Measurements from ENCODE around the gene TTC34.

The TTC34 gene

DNA sequence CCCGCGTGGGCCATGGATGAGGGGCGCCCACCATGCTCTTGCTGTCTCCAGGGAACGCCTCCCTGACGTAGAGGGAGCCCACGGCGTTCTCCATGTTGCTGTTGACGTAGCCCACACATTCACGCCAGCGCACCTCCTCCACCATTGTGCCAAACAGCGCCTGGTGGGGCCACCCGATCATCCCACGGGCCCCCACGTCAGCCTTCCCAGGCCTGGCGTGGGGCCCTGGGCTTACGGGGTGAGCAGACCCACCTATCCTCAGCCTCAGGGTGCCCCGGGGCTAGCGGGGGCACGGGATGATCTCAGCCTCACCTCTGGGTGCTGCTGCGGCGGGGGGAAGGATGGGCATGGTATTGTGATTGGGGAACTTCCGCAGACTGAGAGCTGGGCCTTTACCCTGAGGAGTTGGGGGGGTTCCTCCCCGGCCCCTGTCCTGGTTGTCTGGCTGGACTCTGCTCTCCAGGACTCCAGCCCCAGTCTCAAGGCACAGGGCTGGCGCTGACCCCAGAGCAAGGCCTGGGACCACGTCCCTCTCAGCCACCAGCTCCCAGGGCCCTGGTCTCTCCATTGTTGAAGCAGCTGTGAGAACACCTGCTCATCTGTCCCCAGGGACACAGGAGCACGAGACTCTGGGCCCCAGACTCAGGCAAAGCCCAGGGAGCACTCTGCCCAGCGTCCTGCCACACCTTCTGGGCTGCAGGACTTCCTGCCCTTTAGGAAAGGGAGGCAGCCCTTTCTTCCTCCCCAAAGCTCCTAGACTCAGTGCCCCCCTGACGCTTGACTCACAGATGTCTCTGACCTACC, 204.8 kb downstream of the TTC34 start:
- TF ChIP-seq, protein P1, sequence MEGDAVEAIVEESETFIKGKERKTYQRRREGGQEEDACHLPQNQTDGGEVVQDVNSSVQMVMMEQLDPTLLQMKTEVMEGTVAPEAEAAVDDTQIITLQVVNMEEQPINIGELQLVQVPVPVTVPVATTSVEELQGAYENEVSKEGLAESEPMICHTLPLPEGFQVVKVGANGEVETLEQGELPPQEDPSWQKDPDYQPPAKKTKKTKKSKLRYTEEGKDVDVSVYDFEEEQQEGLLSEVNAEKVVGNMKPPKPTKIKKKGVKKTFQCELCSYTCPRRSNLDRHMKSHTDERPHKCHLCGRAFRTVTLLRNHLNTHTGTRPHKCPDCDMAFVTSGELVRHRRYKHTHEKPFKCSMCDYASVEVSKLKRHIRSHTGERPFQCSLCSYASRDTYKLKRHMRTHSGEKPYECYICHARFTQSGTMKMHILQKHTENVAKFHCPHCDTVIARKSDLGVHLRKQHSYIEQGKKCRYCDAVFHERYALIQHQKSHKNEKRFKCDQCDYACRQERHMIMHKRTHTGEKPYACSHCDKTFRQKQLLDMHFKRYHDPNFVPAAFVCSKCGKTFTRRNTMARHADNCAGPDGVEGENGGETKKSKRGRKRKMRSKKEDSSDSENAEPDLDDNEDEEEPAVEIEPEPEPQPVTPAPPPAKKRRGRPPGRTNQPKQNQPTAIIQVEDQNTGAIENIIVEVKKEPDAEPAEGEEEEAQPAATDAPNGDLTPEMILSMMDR (IDR thresholded peaks at IDR 0.05; ENCODE audit: control insufficient read depth, insufficient read depth, low read depth, low read length, missing control alignments) = no peak
- DNase-seq (ENCODE audit: low read depth) = no peak
- no peak overlapping the region for H3K4me3 ChIP-seq (ENCODE audit: control insufficient read depth, low read depth, low read length)

DNA sequence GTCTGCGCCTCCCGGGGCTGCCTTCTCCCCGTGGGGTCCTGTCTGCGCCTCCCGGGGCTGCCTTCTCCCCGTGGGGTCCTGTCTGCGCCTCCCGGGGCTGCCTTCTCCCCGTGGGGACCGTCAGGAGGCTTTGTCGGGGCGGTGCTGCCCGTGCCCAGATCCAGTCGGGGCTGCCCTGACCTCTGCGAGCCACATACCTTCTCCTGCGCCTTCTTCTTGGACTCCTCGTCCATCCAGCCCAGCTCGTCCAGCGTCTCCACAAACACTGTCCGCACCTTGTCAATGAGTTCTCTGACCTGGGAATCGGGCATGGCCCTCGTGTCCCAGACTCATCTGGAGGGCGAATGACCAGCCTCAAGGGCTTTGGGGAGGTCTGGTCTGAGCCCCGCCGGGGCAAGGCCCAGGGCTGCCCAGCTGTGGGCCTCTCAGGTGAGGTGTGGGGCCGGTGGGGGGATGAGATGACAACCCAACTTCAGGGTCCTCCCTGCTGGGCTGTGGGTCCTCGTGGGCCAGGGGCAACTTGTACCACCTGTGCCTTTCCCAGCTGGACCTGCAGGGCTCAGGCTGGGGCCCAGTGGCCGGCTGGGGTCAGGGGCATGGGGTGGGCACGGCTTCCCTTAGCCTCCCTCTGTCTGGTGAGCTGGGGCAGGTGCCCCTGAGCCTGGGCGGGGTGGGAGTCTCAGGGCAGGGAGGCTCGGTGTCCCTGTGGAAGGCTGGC, 205.5 kb downstream of the TTC34 start:
- TF ChIP-seq, protein P1 (IDR thresholded peaks at IDR 0.05; ENCODE audit: control insufficient read depth, insufficient read depth, low read depth, low read length, missing control alignments) = no peak

DNA sequence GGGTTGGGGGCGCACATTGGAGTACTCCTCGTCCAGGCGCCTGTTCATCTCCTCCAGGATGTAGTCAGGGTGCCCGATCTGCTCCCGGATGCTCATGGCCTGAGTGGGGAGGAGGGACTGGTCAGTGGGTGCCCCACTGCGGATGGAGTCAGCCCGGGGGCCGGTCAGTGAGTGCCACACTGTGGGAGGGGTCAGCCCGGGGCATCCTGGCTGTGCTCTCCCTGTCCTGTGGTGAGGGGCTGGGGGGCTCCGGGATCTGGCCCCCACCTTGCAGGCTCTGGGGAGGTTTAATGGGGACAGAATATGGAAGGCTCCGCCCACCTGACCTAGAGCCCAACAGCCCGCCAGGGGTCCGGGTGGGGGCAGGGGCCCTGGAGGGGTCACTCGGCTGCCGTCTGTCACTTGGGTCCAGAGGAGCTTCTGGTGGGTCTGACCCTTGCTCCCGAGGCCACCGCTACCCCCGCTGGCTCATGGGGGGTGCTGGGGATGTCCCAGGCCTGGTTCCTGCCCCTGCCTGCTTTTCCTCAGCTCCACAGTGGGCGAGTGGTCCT, 206.2 kb downstream of the TTC34 start:
- no peak for DNase-seq (ENCODE audit: low read depth)
- H3K4me3 ChIP-seq (ENCODE audit: control insufficient read depth, low read depth, low read length) = no peak overlapping the region
- TF ChIP-seq, protein P1 (IDR thresholded peaks at IDR 0.05; ENCODE audit: control insufficient read depth, insufficient read depth, low read depth, low read length, missing control alignments) = no peak

More for the DNA sequence above, 205.5 kb downstream of the TTC34 start:
- no peak overlapping the region for H3K4me3 ChIP-seq (ENCODE audit: control insufficient read depth, low read depth, low read length)
- DNase-seq (ENCODE audit: low read depth) = no peak

DNA sequence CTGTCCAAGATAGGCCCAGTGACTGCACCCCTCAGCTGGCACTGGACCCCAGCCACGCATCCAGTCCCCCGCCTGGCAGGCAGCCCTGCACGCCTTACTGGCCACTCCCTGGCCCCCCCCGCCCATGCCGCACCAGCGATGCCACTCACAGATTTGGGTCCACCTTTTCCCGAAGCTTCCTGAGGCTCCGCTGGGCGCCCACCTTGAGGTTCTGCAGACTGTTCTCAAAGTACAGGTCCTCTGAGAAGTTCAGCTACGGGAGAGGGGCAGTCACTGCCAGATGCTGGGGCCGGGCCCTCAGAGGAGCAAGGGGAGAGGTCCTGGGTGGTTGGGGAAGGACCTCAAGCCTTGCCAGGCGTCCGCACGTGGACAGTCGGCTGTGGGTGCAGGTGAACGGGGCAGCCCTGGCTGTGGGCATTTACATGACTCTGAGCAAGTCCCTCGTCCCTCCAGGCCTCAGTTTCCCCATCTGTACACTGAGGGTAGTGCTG, 206.8 kb downstream of the TTC34 start:
- no peak overlapping the region for H3K4me3 ChIP-seq (ENCODE audit: control insufficient read depth, low read depth, low read length)
- TF ChIP-seq, protein P1 (IDR thresholded peaks at IDR 0.05; ENCODE audit: control insufficient read depth, insufficient read depth, low read depth, low read length, missing control alignments) = no peak
- DNase-seq (ENCODE audit: low read depth) = no peak

DNA sequence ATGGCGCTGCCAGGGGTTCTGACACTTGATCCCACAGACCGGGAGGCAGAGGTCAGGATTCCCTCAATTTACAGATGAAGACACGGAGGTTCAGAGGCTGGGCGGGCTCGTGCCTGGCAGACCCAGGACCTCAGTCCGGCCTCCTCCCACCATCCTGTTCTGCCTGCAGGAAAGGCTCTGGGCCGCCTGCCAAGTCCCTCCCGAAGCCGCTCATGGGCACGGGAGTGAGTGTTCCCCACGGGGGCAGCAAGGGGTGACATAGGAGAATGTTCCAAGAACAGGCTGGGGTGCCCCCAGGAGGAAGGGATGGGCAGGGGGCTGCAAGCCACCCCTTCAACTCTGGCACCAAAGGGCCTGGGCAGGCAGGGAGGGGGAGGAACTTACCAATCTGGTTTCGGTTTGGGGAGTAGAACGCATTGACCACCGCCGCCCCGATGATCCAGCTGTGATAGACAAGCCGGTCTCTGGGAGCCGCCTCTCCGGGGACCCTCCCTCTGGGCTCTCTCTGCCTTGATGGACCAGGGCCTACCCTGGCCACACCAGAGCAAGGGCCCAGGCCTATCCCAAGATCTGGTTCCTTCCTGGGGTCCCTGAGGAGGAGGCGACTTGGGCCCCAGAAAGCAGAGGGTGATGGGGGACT, 207.4 kb downstream of the TTC34 start:
- TF ChIP-seq, protein P1 (IDR thresholded peaks at IDR 0.05; ENCODE audit: control insufficient read depth, insufficient read depth, low read depth, low read length, missing control alignments) = no peak
- H3K4me3 ChIP-seq (ENCODE audit: control insufficient read depth, low read depth, low read length) = no peak overlapping the region; the same call in 1 of the 2 replicates
- no peak for DNase-seq (ENCODE audit: low read depth)

DNA sequence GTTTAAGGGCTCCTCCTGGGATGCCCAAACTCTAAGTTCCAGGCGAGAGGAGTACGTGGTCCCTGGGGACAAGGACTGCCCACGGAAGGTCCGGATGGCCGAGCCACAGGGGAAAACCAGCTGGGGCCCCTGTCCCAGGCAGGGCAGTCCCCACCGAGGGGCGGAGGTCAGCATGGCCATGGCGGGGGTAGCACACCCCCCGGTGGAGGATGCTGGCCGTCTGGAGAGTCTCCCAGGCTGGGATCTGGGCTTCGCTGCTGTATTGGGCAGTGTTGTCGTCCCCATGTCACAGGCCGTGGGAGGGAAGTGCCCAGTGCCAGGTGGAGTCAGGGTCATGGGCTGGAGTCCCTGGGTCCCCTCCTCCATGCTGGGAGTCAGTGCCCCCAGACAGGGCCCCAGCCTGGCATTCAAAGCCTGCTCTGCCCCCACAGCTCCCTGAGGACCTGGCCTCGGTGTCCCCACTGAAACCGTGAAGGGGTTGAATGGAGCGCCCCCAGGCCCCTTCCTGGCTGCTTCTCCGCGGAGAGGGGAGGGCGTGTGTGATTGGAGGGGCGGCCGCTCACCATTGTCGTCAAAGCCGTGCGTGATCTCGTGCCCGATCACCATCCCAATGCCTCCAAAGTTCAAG, 208.1 kb downstream of the TTC34 start:
- TF ChIP-seq, protein P1 (IDR thresholded peaks at IDR 0.05; ENCODE audit: control insufficient read depth, insufficient read depth, low read depth, low read length, missing control alignments) = no peak
- no peak for DNase-seq (ENCODE audit: low read depth)
- no peak overlapping the region for H3K4me3 ChIP-seq (ENCODE audit: control insufficient read depth, low read depth, low read length)
